H1 (cell line): ENCODE data around the gene ABHD14A. TPM values are rescaled to one million over a fixed set of nuclear protein-coding genes. Genes with fewer than 3 reads are reported as not detected.

Experiments
- CTCF ChIA-PET: fragments of 300-600 bp; sonication (Branson Sonifier 250); formaldehyde crosslinking; loops from one replicate; lab custom pipeline; 2021; ENCODE audit not compliant: partially characterized antibody; lab: Charles Lee
- POLR2A ChIA-PET: fragments of 300-600 bp; sonication (Branson Sonifier 250); formaldehyde crosslinking; loops from one replicate; lab custom pipeline; 2021; ENCODE audit warnings: inconsistent platforms; ENCODE audit not compliant: partially characterized antibody; lab: Charles Lee
- DNase-seq, 2 experiments: peaks; one replicate each; pipeline versions ENCODE4 v3.0.0 to v3.0.0-alpha.2; 2010 to 2022; ENCODE audit warnings: low spot score in 2 of 2, low read depth in 1 of 2, mixed read lengths in 1 of 2
- FAIRE-seq: peaks from 2 replicates; lab custom pipeline; 2011; peaks lifted over from hg19 to GRCh38; lab: Jason Lieb, UNC
- H2AFZ ChIP-seq: 2 replicates; pipeline ENCODE4 v1.8.1; 2012; ENCODE audit warnings: low read length, inconsistent platforms
- H2AK5ac ChIP-seq: 2 replicates; pipeline ENCODE4 v1.6.1; 2013; ENCODE audit warnings: low read depth, low read length
- H2BK120ac ChIP-seq: replicated peaks from 2 replicates; pipeline ENCODE3; 2013; ENCODE audit warnings: low read depth, low read length, inconsistent platforms
- H2BK12ac ChIP-seq: 2 replicates; pipeline ENCODE4 v1.6.1; 2013; ENCODE audit warnings: low read depth, low read length
- H2BK15ac ChIP-seq: 2 replicates; pipeline ENCODE4 v1.6.1; 2013; ENCODE audit warnings: low read length
- H2BK20ac ChIP-seq: 2 replicates; pipeline ENCODE4 v1.6.1; 2013; ENCODE audit warnings: low read length
- H2BK5ac ChIP-seq: 2 replicates; pipeline ENCODE4 v1.6.1; 2013; ENCODE audit warnings: low read depth, low read length
- H3K14ac ChIP-seq: 2 replicates; pipeline ENCODE4 v1.6.1; 2013; ENCODE audit warnings: inconsistent platforms; ENCODE audit not compliant: insufficient read length
- H3K18ac ChIP-seq: 2 replicates; pipeline ENCODE4 v1.6.1; 2013; ENCODE audit warnings: low read length; ENCODE audit errors: extremely low read depth
- H3K23ac ChIP-seq: 2 replicates; pipeline ENCODE4 v1.6.1; 2013; ENCODE audit warnings: inconsistent platforms; ENCODE audit not compliant: insufficient read length
- H3K23me2 ChIP-seq: 2 replicates; pipeline ENCODE4 v1.6.1; 2013; ENCODE audit warnings: low read depth, low read length
- H3K27ac ChIP-seq: 2 replicates; pipeline ENCODE4 v1.6.1; 2011; ENCODE audit warnings: low read depth, low read length, inconsistent platforms
- H3K27me3 ChIP-seq, 4 experiments: replicated peaks in 1 of 4; 1 replicate in 1 of 4; 2 replicates in 3 of 4; pipeline versions ENCODE4 v1.6.1 to v1.8.1; 2011 to 2013; ENCODE audit warnings: low read length in 3 of 4, mild to moderate bottlenecking in 3 of 4, inconsistent platforms in 2 of 4, mixed read lengths in 2 of 4, moderate library complexity in 1 of 4; ENCODE audit not compliant: control insufficient read depth in 3 of 4, insufficient read depth in 3 of 4; ENCODE audit errors: extremely low read depth in 1 of 4
- H3K36me3 ChIP-seq, 4 experiments: 2 replicates each; pipeline versions ENCODE4 v1.6.1 to v1.8.1; 2011 to 2013; ENCODE audit warnings: mild to moderate bottlenecking in 4 of 4, low read length in 3 of 4, moderate library complexity in 2 of 4, control low read depth in 1 of 4, inconsistent platforms in 1 of 4; ENCODE audit not compliant: insufficient read depth in 4 of 4, control insufficient read depth in 2 of 4
- H3K4ac ChIP-seq: replicated peaks from 2 replicates; pipeline ENCODE3; 2013; ENCODE audit warnings: low read length, low read depth, mixed read lengths, inconsistent platforms; ENCODE audit not compliant: insufficient read length
- H3K4me1 ChIP-seq, 4 experiments: replicated peaks in 1 of 4; 1 replicate in 1 of 4; 2 replicates in 3 of 4; pipeline versions ENCODE4 v1.6.1 to v1.8.1; 2011 to 2013; ENCODE audit warnings: low read length in 3 of 4, inconsistent platforms in 2 of 4, mixed read lengths in 1 of 4; ENCODE audit not compliant: insufficient read depth in 4 of 4, control insufficient read depth in 3 of 4
- H3K4me2 ChIP-seq, 2 experiments: 2 replicates each; pipeline versions ENCODE4 v1.6.1 to v1.8.1; 2011 to 2013; ENCODE audit warnings: low read depth in 2 of 2, low read length in 2 of 2, control low read depth in 1 of 2, inconsistent platforms in 1 of 2, mild to moderate bottlenecking in 1 of 2; ENCODE audit not compliant: insufficient read depth in 1 of 2
- H3K4me3 ChIP-seq, 4 experiments: fragments of 200-600, 300-600 bp in 1 of 4; sonication (generic), shearing (Covaris generic), sonication (Bioruptor Twin) in 1 of 4; 2 replicates each; pipeline versions ENCODE4 v1.5.1 to v1.8.1; 2011 to 2016; ENCODE audit warnings: low read length in 4 of 4, low read depth in 3 of 4, control low read depth in 2 of 4, inconsistent platforms in 2 of 4, mild to moderate bottlenecking in 2 of 4, mixed read lengths in 1 of 4, moderate library complexity in 1 of 4; ENCODE audit not compliant: insufficient read depth in 2 of 4; ENCODE audit errors: extremely low read depth in 1 of 4
- H3K56ac ChIP-seq: replicated peaks from 2 replicates; pipeline ENCODE3; 2013; ENCODE audit warnings: low read depth, mild to moderate bottlenecking, mixed read lengths, low read length, inconsistent platforms; ENCODE audit not compliant: insufficient read length
- H3K79me1 ChIP-seq: 2 replicates; pipeline ENCODE4 v1.6.1; 2013; ENCODE audit warnings: low read depth, low read length, control low read depth
- H3K79me2 ChIP-seq, 2 experiments: 2 replicates each; pipeline versions ENCODE4 v1.6.1 to v1.8.1; 2012 to 2013; ENCODE audit warnings: low read length in 2 of 2, mild to moderate bottlenecking in 2 of 2, inconsistent platforms in 1 of 2; ENCODE audit not compliant: insufficient read depth in 2 of 2, control insufficient read depth in 1 of 2
- H3K9ac ChIP-seq, 4 experiments: replicated peaks in 1 of 4; 1 replicate in 1 of 4; 2 replicates in 3 of 4; pipeline versions ENCODE4 v1.6.1 to v1.8.1; 2011 to 2013; ENCODE audit warnings: low read depth in 3 of 4, low read length in 3 of 4, control low read depth in 2 of 4, mild to moderate bottlenecking in 2 of 4, moderate library complexity in 2 of 4, inconsistent platforms in 1 of 4; ENCODE audit errors: extremely low read depth in 1 of 4
- H3K9me3 ChIP-seq, 2 experiments: 2 replicates each; pipeline versions ENCODE4 v1.6.1 to v1.8.1; 2012 to 2013; ENCODE audit warnings: mild to moderate bottlenecking in 2 of 2, moderate library complexity in 2 of 2, control low read depth in 1 of 2, inconsistent platforms in 1 of 2, low read depth in 1 of 2, low read length in 1 of 2, mixed read lengths in 1 of 2; ENCODE audit not compliant: insufficient read depth in 2 of 2
- H4K20me1 ChIP-seq, 2 experiments: replicated peaks in 1 of 2; 2 replicates each; pipeline versions ENCODE3 to v1.8.1; 2011 to 2013; ENCODE audit warnings: inconsistent platforms in 2 of 2, low read length in 2 of 2, mild to moderate bottlenecking in 1 of 2; ENCODE audit not compliant: insufficient read depth in 2 of 2, control insufficient read depth in 1 of 2
- H4K5ac ChIP-seq: 2 replicates; pipeline ENCODE4 v1.6.1; 2013; ENCODE audit warnings: low read length, low read depth, mixed read lengths, inconsistent platforms; ENCODE audit not compliant: insufficient read length
- H4K8ac ChIP-seq: 2 replicates; pipeline ENCODE4 v1.8.0; 2013; ENCODE audit warnings: mild to moderate bottlenecking, moderate library complexity, low read length, inconsistent platforms; ENCODE audit not compliant: insufficient read depth; ENCODE audit errors: extremely low read depth
- H4K91ac ChIP-seq: replicated peaks from 2 replicates; pipeline ENCODE3; 2013; ENCODE audit warnings: low read length, mixed read lengths, inconsistent platforms; ENCODE audit not compliant: insufficient read length
- WGBS, 2 experiments: shearing (Covaris generic) in 1 of 2; methylation state at CpG; one replicate each; pipeline versions ENCODE4 v1.1.6 to v1.1.7; 2013 to 2015; ENCODE audit warnings: low lambda C conversion rate in 2 of 2, mixed read lengths in 2 of 2, inconsistent platforms in 1 of 2, low coverage in 1 of 2, missing lambda C conversion rate in 1 of 2; ENCODE audit not compliant: insufficient replicate concordance in 2 of 2, insufficient coverage in 1 of 2, insufficient read length in 1 of 2; ENCODE audit errors: extremely low coverage in 1 of 2, missing lambda C conversion rate in 1 of 2; 5-methylcytosine and 5-hydroxymethylcytosine counted together
- polyA plus RNA-seq, 7 experiments: library from polyadenylated mRNA; depleted of rRNA in 3 of 7; stranded (reverse) in 5 of 7; unstranded in 2 of 7; fragments of >200 nt in 5 of 7; fragments of 200-250 nt in 2 of 7; gene quantifications; 1 replicate in 5 of 7; 2 replicates in 1 of 7; 4 replicates in 1 of 7; pipeline versions ENCODE4 v1.2.1 to v1.2.3, GENCODE V29; 2011 to 2013; ENCODE audit warnings: missing spikeins in 2 of 7, mixed read lengths in 2 of 7
- total RNA-seq: library from RNA; stranded (reverse); fragmentation: NEBNext Ultra II Directional; extraction: Animal tissue kit (Norgen Biotek cat#: 25700); gene quantifications from 2 replicates; pipeline ENCODE4 v1.2.1, GENCODE V29; 2021

ABHD14A gene
- total and polyA plus RNA-seq, 2 of the 8 experiments (the other 6 are each of a cell fraction or from before 2014, with no cell fraction given): 4.6 to 9.8 TPM

GRCh38 chr3:52012699-52013098 is 37.8 kb downstream of the ABHD14A start:
- H3K27ac ChIP-seq: no peak overlapping the region
- H2BK15ac ChIP-seq: no peak overlapping the region
- H4K8ac ChIP-seq: no peak overlapping the region
- ChIA-PET CTCF (interaction anchor here (0.9 to 24.7 kb wide), 15 partner anchors 9 to 372 kb away, joined by 3 to 984 read pairs (median 5); partner anchors contain the start of genes ABHD14B, DUSP7 and RPL29), POLR2A (interaction anchor here (0.6 to 6.3 kb wide), 5 partner anchors 9 to 135 kb away, joined by 3 to 59 read pairs (median 3); partner anchors contain the start of gene RPL29)
- H3K27me3 ChIP-seq: no peaks in the 10 kb centered on the region; a peak in 1 of 7 replicates
- no peak overlapping the region for H3K4me2 ChIP-seq
- H4K91ac ChIP-seq: no peak overlapping the region
- no peaks in the 10 kb centered on the region for H3K36me3 ChIP-seq
- H3K4me3 ChIP-seq: no peak overlapping the region
- FAIRE-seq: no peak
- H3K79me2 ChIP-seq: no peaks in the 10 kb centered on the region
- no peak overlapping the region for H2BK120ac ChIP-seq
- no peak for DNase-seq
- H2BK20ac ChIP-seq: no peak overlapping the region
- no peak overlapping the region for H4K5ac ChIP-seq
- H4K20me1 ChIP-seq: peaks cover 0 to 1% of the 10 kb centered on the region in 2 experiments
- H3K79me1 ChIP-seq: no peaks in the 10 kb centered on the region
- no peak overlapping the region for H2AFZ ChIP-seq
- H3K14ac ChIP-seq: no peak overlapping the region
- 78% methylated on average over 7 of the region's 7 CpGs; no CpG with 5 or more reads in 1 of the 2 experiments for WGBS, 2 experiments
- H3K4ac ChIP-seq: no peak overlapping the region
- H3K4me1 ChIP-seq: peaks cover 0 to under 1% (median 0%) of the 10 kb centered on the region in 4 experiments; a peak in 3 of 7 replicates
- H3K23me2 ChIP-seq: peaks cover 5% of the 10 kb centered on the region; the same call in 1 of the 2 replicates
- H2AK5ac ChIP-seq: no peak overlapping the region
- H2BK12ac ChIP-seq: peak overlapping the region; percentile 60; the same call in 1 of the 2 replicates
- H3K9ac ChIP-seq: no peak overlapping the region
- no peak overlapping the region for H3K18ac ChIP-seq
- no peak overlapping the region for H3K56ac ChIP-seq
- no peak overlapping the region for H3K23ac ChIP-seq
- no peaks in the 10 kb centered on the region for H3K9me3 ChIP-seq
- no peak overlapping the region for H2BK5ac ChIP-seq
